ENCODE results near the gene VSTM2L.

Gene VSTM2L

DNA sequence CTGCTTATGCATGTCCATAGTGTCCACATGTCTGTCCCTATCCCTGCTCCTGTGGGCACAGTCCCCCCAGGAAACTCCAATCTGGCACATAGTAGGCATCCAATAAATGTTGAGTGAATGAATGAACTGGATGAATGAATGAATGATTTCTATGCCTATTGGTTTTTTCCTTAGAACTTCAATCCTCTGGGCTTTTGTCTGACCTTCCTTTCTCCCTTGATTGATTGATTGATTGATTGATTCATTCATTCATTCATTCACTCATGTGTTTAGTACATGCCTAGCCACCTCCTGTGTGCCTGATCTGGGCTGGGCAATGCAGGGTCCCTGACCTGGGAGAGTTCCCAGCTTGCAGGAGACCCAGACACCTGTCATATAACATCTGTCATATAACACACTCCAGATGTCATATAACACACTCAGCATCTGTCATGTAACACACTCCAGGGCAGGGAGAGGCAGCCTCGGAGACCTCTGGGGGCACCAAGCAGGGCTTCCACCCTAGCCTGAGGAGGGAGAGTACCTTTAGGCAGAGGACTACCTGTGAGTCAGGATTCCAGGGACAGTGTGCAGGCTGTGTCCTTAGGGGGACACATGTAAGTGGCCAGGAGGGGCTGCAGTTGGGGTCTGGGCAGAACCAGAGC lies 17.9 kb downstream of the VSTM2L start:
- DNase-seq = no peak
- Histone ChIP-seq H3K9me3 (ENCODE audit: control extremely low read depth in 1 of 5, control insufficient read depth in 4 of 5, insufficient read depth in 2 of 5, low read depth in 1 of 5, low read length in 4 of 5) (no peaks in the 10 kb centered on the region), H3K27ac (ENCODE audit: insufficient read depth in 1 of 2, low read depth in 1 of 2, low read length in 2 of 2, poor library complexity in 1 of 2, severe bottlenecking in 2 of 2) (no peak overlapping the region), H3K27me3 (replicated peaks in 2 of 5; ENCODE audit: control insufficient read depth in 4 of 5, insufficient read depth in 5 of 5, low read length in 4 of 5) (peaks cover 0 to 45% (median 4%) of the 10 kb centered on the region in 5 experiments), H3K36me3 (ENCODE audit: control insufficient read depth in 4 of 4, insufficient read depth in 4 of 4, low read length in 3 of 4) (no peaks in the 10 kb centered on the region), H3K4me1 (ENCODE audit: control extremely low read depth in 1 of 4, control insufficient read depth in 4 of 4, insufficient read depth in 4 of 4, low read length in 3 of 4) (peaks cover 0 to 6% (median 5%) of the 10 kb centered on the region in 4 experiments), H3K4me3 (ENCODE audit: control insufficient read depth in 1 of 7, extremely low read depth in 1 of 7, insufficient read depth in 4 of 7, low read depth in 2 of 7, low read length in 6 of 7) (no peak overlapping the region)
- 100% methylated on average over 1 of the region's 1 CpG for WGBS (ENCODE audit: insufficient coverage)
- ChIA-PET POLR2A (no interaction called here), CTCF (no interaction called here)

DNA sequence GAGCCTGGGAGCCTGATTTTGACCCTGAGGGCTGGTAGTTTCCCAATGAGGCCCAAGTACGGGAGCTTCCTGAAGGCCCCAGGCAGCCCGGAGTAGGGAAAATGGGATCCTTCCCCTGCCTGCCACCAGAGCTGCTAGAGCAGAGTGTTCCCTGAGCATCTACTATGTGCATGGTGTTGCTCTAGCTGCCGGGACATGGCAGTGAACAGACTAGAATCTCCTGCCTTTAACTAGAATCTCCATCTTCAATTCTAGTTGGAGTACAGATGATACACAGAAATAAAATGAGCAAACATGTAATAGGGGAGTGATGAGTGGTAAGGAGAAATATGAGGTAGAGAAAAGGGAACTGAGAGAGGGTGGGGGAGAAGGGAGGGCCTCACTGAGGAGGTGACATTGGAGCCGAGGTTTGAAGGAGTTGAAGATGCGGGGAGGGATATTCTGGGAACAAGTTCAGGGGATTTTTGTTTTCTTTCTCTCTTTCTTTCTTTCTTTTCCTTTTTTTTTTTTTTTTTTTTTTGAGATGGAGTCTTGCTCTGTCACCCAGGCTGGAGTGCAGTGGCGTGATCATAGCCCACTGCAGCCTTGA lies 18.5 kb downstream of the VSTM2L start:
- H3K4me1 ChIP-seq (ENCODE audit: control extremely low read depth in 1 of 4, control insufficient read depth in 4 of 4, insufficient read depth in 4 of 4, low read length in 3 of 4) = peaks cover 0 to 6% (median 5%) of the 10 kb centered on the region in 4 experiments
- WGBS (ENCODE audit: insufficient coverage) = 94% methylated on average over 4 of the region's 6 CpGs
- H3K9me3 ChIP-seq (ENCODE audit: control extremely low read depth in 1 of 5, control insufficient read depth in 4 of 5, insufficient read depth in 2 of 5, low read depth in 1 of 5, low read length in 4 of 5) = no peaks in the 10 kb centered on the region
- DNase-seq = no peak
- no peak overlapping the region for H3K4me3 ChIP-seq (ENCODE audit: control insufficient read depth in 1 of 7, extremely low read depth in 1 of 7, insufficient read depth in 4 of 7, low read depth in 2 of 7, low read length in 6 of 7)
- POLR2A ChIA-PET = no interaction called here
- CTCF ChIA-PET = no interaction called here
- no peaks in the 10 kb centered on the region for H3K36me3 ChIP-seq (ENCODE audit: control insufficient read depth in 4 of 4, insufficient read depth in 4 of 4, low read length in 3 of 4)
- peaks cover 0 to 39% (median 4%) of the 10 kb centered on the region in 5 experiments for H3K27me3 ChIP-seq (replicated peaks in 2 of 5; ENCODE audit: control insufficient read depth in 4 of 5, insufficient read depth in 5 of 5, low read length in 4 of 5)
- H3K27ac ChIP-seq (ENCODE audit: insufficient read depth in 1 of 2, low read depth in 1 of 2, low read length in 2 of 2, poor library complexity in 1 of 2, severe bottlenecking in 2 of 2) = no peak overlapping the region

DNA sequence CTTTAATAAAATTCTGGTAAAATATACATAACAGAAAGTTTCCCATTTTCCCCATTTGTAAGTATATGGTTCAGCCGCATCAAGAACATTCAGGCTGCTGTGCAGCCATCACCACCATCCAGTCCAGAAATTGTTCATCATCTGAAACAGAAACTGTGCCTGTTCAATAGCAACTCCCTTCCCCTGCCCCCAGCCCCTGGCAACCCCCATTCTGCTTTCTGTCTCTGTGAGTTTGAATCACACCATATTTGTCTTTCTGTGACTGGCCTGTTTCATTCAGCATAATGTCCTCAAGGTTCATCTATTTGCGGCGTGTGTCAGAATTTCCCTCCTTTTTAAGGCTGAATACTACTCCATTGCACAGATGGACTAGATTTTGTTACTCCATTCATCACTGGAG lies 19.1 kb downstream of the VSTM2L start:
- ChIA-PET POLR2A (no interaction called here), CTCF (no interaction called here)
- H3K4me3 ChIP-seq (ENCODE audit: control insufficient read depth in 1 of 7, extremely low read depth in 1 of 7, insufficient read depth in 4 of 7, low read depth in 2 of 7, low read length in 6 of 7) = no peak overlapping the region
- H3K27me3 ChIP-seq (replicated peaks in 2 of 5; ENCODE audit: control insufficient read depth in 4 of 5, insufficient read depth in 5 of 5, low read length in 4 of 5) = peaks cover 0 to 33% (median 4%) of the 10 kb centered on the region in 5 experiments
- no peak overlapping the region for H3K27ac ChIP-seq (ENCODE audit: insufficient read depth in 1 of 2, low read depth in 1 of 2, low read length in 2 of 2, poor library complexity in 1 of 2, severe bottlenecking in 2 of 2)
- 100% methylated on average over 3 of the region's 3 CpGs for WGBS (ENCODE audit: insufficient coverage)
- no peaks in the 10 kb centered on the region for H3K9me3 ChIP-seq (ENCODE audit: control extremely low read depth in 1 of 5, control insufficient read depth in 4 of 5, insufficient read depth in 2 of 5, low read depth in 1 of 5, low read length in 4 of 5)
- no peak for DNase-seq
- H3K4me1 ChIP-seq (ENCODE audit: control extremely low read depth in 1 of 4, control insufficient read depth in 4 of 4, insufficient read depth in 4 of 4, low read length in 3 of 4) = peaks cover 0 to 6% (median 5%) of the 10 kb centered on the region in 4 experiments
- H3K36me3 ChIP-seq (ENCODE audit: control insufficient read depth in 4 of 4, insufficient read depth in 4 of 4, low read length in 3 of 4) = no peaks in the 10 kb centered on the region

DNA sequence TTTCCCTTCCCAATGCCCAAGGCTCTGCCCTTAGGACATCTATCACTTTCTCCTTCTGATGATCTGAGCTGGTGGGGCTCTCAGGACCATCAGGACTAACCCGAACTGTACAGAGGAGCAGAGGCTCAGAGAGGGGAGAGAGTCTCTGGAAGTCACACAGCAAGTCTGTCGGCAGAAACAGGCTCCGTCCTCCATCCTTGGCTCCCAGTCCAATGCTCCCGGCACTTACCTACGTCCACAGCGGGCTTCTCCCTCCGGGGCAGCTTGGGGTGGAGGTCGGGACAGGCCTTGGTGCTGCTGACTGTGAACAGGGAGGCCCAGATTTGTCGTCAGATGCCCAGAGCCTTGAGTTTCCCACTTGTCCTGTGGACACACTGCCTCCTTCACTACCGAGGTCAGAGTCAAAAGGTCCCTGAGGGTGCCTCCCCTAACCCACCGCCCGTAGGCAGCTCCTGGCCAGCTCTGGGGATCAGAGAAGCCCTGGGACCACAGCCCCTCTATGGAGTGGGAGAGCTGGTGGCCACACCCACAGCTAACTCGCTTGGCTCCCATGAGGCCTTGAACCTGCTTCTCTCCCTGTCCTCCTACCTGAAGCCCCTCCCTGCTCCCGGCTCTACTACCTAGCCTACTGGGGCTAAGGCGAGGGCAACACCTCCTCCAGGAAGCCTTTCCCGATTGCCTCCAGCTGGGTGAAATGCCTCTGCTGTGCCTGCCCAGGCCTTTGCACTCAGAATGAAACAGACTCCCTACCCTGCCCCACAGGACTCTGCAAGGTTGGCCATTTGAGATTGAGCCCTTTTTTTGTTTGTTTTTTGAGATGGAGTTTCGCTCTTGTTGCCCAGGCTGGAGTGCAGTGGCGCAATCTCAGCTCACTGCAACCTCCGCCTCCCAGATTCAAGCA lies 22.6 kb downstream of the VSTM2L start:
- H3K4me3 ChIP-seq (ENCODE audit: control insufficient read depth in 1 of 7, extremely low read depth in 1 of 7, insufficient read depth in 4 of 7, low read depth in 2 of 7, low read length in 6 of 7) = no peak overlapping the region
- ChIA-PET CTCF (no interaction called here), POLR2A (interaction anchor here (0.6 kb wide), 1 partner anchor 131 kb away, joined by 5 read pairs; no protein-coding TSS in a partner anchor)
- no peak for DNase-seq
- H3K36me3 ChIP-seq (ENCODE audit: control insufficient read depth in 4 of 4, insufficient read depth in 4 of 4, low read length in 3 of 4) = no peaks in the 10 kb centered on the region
- 95% methylated on average over 15 of the region's 19 CpGs for WGBS (ENCODE audit: insufficient coverage)
- no peaks in the 10 kb centered on the region for H3K4me1 ChIP-seq (ENCODE audit: control extremely low read depth in 1 of 4, control insufficient read depth in 4 of 4, insufficient read depth in 4 of 4, low read length in 3 of 4)
- H3K27me3 ChIP-seq (replicated peaks in 2 of 5; ENCODE audit: control insufficient read depth in 4 of 5, insufficient read depth in 5 of 5, low read length in 4 of 5) = peaks cover 0 to 18% (median 2%) of the 10 kb centered on the region in 5 experiments
- no peak overlapping the region for H3K27ac ChIP-seq (ENCODE audit: insufficient read depth in 1 of 2, low read depth in 1 of 2, low read length in 2 of 2, poor library complexity in 1 of 2, severe bottlenecking in 2 of 2)
- H3K9me3 ChIP-seq (ENCODE audit: control extremely low read depth in 1 of 5, control insufficient read depth in 4 of 5, insufficient read depth in 2 of 5, low read depth in 1 of 5, low read length in 4 of 5) = no peaks in the 10 kb centered on the region

DNA sequence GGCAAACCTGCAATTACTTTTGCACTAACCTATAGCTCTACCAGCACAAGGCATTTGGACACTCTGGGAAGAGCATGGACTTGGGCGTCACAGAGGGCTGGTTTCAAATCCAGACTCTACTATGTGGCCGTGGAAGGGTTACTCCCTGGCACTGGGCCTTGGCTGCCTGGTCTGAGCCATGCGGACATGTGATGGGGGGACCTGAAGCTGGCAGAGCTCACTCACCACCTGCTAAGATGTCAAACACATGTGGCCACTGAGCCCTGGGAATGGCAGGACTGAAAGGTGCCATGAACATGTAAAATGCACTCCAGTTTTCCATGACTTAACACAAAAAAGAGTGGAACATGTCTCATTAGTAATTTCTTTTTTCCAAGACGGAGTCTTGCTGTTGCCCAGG lies 23.7 kb downstream of the VSTM2L start:
- ChIA-PET POLR2A (interaction anchor here (0.6 kb wide), 1 partner anchor 132 kb away, joined by 5 read pairs; no protein-coding TSS in a partner anchor), CTCF (no interaction called here)
- no peaks in the 10 kb centered on the region for H3K4me1 ChIP-seq (ENCODE audit: control extremely low read depth in 1 of 4, control insufficient read depth in 4 of 4, insufficient read depth in 4 of 4, low read length in 3 of 4)
- H3K27ac ChIP-seq (ENCODE audit: insufficient read depth in 1 of 2, low read depth in 1 of 2, low read length in 2 of 2, poor library complexity in 1 of 2, severe bottlenecking in 2 of 2) = no peak overlapping the region
- no peaks in the 10 kb centered on the region for H3K9me3 ChIP-seq (ENCODE audit: control extremely low read depth in 1 of 5, control insufficient read depth in 4 of 5, insufficient read depth in 2 of 5, low read depth in 1 of 5, low read length in 4 of 5)
- H3K36me3 ChIP-seq (ENCODE audit: control insufficient read depth in 4 of 4, insufficient read depth in 4 of 4, low read length in 3 of 4) = no peaks in the 10 kb centered on the region
- no peak overlapping the region for H3K4me3 ChIP-seq (ENCODE audit: control insufficient read depth in 1 of 7, extremely low read depth in 1 of 7, insufficient read depth in 4 of 7, low read depth in 2 of 7, low read length in 6 of 7)
- WGBS (ENCODE audit: insufficient coverage) = 97% methylated on average over 4 of the region's 4 CpGs
- no peak for DNase-seq
- peaks cover 0 to 23% (median 2%) of the 10 kb centered on the region in 5 experiments for H3K27me3 ChIP-seq (replicated peaks in 2 of 5; ENCODE audit: control insufficient read depth in 4 of 5, insufficient read depth in 5 of 5, low read length in 4 of 5)

DNA sequence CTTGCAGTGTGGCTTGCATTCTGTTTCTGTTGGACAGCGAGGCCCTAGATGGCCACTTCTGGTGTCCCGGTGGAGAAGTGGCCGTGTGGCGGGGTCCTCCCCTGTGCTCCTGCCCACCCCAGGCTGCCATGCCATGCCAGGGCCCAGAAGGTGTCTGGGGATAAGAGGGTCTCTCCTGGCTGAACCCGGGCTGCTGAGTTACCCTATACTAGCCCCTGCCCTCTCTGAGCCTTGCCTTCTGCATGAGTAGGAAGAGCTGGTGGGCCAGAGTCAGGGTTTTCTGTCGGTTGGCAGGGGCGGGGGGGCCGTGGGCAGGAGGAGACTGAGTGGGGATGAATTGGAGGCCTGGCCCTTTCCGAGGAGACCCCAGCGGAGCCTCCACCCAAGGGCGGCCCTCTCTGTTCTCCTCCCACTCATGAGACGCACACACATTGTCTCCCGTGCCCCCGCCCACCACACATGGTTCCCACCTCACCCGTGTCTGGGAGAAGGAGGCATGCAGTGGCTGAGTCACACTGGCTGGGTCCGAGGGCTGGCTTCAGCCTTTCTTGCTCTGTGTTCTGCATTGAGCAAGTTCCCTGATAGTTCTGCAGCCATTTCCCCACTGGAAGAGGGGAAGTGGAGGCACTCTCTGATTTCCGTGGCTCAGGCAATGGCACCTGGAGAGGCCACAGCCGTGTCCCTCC lies 24.6 kb downstream of the VSTM2L start:
- 95% methylated on average over 12 of the region's 18 CpGs for WGBS (ENCODE audit: insufficient coverage)
- Histone ChIP-seq H3K9me3 (ENCODE audit: control extremely low read depth in 1 of 5, control insufficient read depth in 4 of 5, insufficient read depth in 2 of 5, low read depth in 1 of 5, low read length in 4 of 5) (no peaks in the 10 kb centered on the region), H3K4me3 (ENCODE audit: control insufficient read depth in 1 of 7, extremely low read depth in 1 of 7, insufficient read depth in 4 of 7, low read depth in 2 of 7, low read length in 6 of 7) (no peak overlapping the region), H3K27me3 (replicated peaks in 2 of 5; ENCODE audit: control insufficient read depth in 4 of 5, insufficient read depth in 5 of 5, low read length in 4 of 5) (peaks cover 0 to 28% (median 0%) of the 10 kb centered on the region in 5 experiments), H3K4me1 (ENCODE audit: control extremely low read depth in 1 of 4, control insufficient read depth in 4 of 4, insufficient read depth in 4 of 4, low read length in 3 of 4) (no peaks in the 10 kb centered on the region), H3K36me3 (ENCODE audit: control insufficient read depth in 4 of 4, insufficient read depth in 4 of 4, low read length in 3 of 4) (no peaks in the 10 kb centered on the region), H3K27ac (ENCODE audit: insufficient read depth in 1 of 2, low read depth in 1 of 2, low read length in 2 of 2, poor library complexity in 1 of 2, severe bottlenecking in 2 of 2) (no peak overlapping the region)
- CTCF ChIA-PET = no interaction called here
- POLR2A ChIA-PET = no interaction called here
- DNase-seq = no peak

Data from common myeloid progenitor, CD34-positive (primary cell).